Upper lobe of left lung (tissue), 6 donors: ENCODE measurements around the gene CCDC174. TPM values are rescaled to one million over a fixed set of nuclear protein-coding genes. Genes with fewer than 3 reads are reported as not detected.

ENCODE experiments used
- ATAC-seq, 2 donors: fragments of 200-7000 bp; cut with Tn5 transposase; one replicate each; pipeline ENCODE4 v1.9.1; 2022; ENCODE audit warnings: mild to moderate bottlenecking in 2 of 2, moderate library complexity in 2 of 2; ENCODE audit not compliant: low FRiP score in 2 of 2
- DNase-seq, 2 donors: peaks; one replicate each; pipeline ENCODE4 v3.0.0-alpha.2; 2019 to 2020
- H3K27ac ChIP-seq, 4 donors: fragments of 200-600 bp; sonication (generic); one replicate each; pipeline ENCODE4 v1.5.1; 2016 to 2019
- H3K27me3 ChIP-seq, 4 donors: fragments of 200-600 bp; sonication (generic); one replicate each; pipeline ENCODE4 v1.5.1; 2017 to 2019
- H3K36me3 ChIP-seq, 4 donors: fragments of 200-600 bp; sonication (generic); one replicate each; pipeline ENCODE4 v1.5.1; 2016 to 2019
- H3K4me1 ChIP-seq, 4 donors: fragments of 200-600 bp; sonication (generic); one replicate each; pipeline ENCODE4 v1.5.1; 2018 to 2019
- H3K4me3 ChIP-seq, 4 donors: fragments of 200-600 bp; sonication (generic); one replicate each; pipeline ENCODE4 v1.5.1; 2017 to 2019; ENCODE audit warnings: mild to moderate bottlenecking in 2 of 4, moderate library complexity in 1 of 4
- H3K9me3 ChIP-seq, 4 donors: fragments of 200-600 bp; sonication (generic); one replicate each; pipeline ENCODE4 v1.5.1; 2018 to 2019
- EP300 ChIP-seq, 4 donors: sonication (generic); formaldehyde crosslinking; IDR thresholded peaks; one replicate each; pipeline ENCODE4 v1.5.1; 2017; ENCODE audit warnings: antibody characterized with exemption in 4 of 4, control low read depth in 2 of 4
- POLR2A ChIP-seq, 4 donors: fragments of 450-650 bp; IDR thresholded peaks; one replicate each; pipeline ENCODE4 v1.5.1; 2016 to 2017; ENCODE audit warnings: antibody characterized with exemption in 4 of 4, mild to moderate bottlenecking in 2 of 4
- POLR2AphosphoS5 ChIP-seq, 2 donors: sonication (generic); formaldehyde crosslinking; IDR thresholded peaks; one replicate each; pipeline ENCODE4 v1.5.1; 2017; ENCODE audit warnings: antibody characterized with exemption in 2 of 2
- WGBS, 2 donors: methylation state at CpG; one replicate each; pipeline ENCODE4 v1.1.5; 2017 to 2018; 5-methylcytosine and 5-hydroxymethylcytosine counted together
- total RNA-seq, 6 donors: library from RNA; depleted of rRNA in 4 of 6; stranded (reverse); fragments of >200 nt in 4 of 6; gene quantifications; one replicate each; pipeline versions ENCODE4 v1.1.0 to v1.2.1, GENCODE V29; 2016 to 2021
- TF ChIP-seq, protein P1 (sequence below), 6 experiments: fragments of 450-650 bp in 4 of 6; fragments of 200-600 bp in 2 of 6; sonication (generic) in 2 of 6; IDR thresholded peaks; one replicate each; pipeline ENCODE4 v1.5.1; 2016 to 2019; ENCODE audit warnings: antibody characterized with exemption in 6 of 6
- donor health status: DM: no; HTN: no; CAD: no; lungs with moderate emphysema.
- donor health status: DM: no; HTN: yes; CAD: no; lungs with severe emphysema.

Gene CCDC174
- total RNA-seq, 6 donors from 2014 or later, result 14.1 to 28.3 (median 21.8) TPM

GRCh38 chr3:14663396-14664135 is 12.0 kb downstream of the CCDC174 start:
- WGBS, 2 donors, result 86 to 91% methylated on average over 5 of the region's 5 CpGs

DNA sequence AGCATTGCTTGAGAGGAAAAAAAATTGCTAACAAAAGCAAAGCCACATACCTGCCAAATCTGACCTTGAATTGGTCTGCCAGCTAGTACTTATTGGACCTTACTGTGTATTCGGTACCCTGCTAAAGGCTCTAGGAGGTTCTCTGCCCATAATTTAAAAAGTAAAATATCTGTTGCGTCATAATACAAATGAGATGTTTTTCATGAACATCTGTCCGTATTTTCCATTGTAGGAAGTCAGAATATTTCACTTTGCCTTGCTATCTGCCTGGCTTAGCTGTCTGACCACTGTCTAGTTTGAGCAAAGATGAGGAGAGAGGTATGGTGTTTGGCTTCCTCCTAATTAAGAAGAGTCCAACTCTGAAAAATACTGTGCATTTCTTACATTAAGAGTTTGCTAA is 12.6 kb downstream of the CCDC174 start:
- ATAC-seq (no peak), DNase-seq (no peak)
- Histone ChIP-seq H3K4me1 (no peaks in the 10 kb centered on the region), H3K36me3 (peaks cover 77 to 100% (median 99%) of the 10 kb centered on the region in 4 donors), H3K27me3 (no peaks in the 10 kb centered on the region), H3K27ac (no peak overlapping the region), H3K9me3 (no peaks in the 10 kb centered on the region), H3K4me3 (no peak overlapping the region)
- TF ChIP-seq, protein P1, sequence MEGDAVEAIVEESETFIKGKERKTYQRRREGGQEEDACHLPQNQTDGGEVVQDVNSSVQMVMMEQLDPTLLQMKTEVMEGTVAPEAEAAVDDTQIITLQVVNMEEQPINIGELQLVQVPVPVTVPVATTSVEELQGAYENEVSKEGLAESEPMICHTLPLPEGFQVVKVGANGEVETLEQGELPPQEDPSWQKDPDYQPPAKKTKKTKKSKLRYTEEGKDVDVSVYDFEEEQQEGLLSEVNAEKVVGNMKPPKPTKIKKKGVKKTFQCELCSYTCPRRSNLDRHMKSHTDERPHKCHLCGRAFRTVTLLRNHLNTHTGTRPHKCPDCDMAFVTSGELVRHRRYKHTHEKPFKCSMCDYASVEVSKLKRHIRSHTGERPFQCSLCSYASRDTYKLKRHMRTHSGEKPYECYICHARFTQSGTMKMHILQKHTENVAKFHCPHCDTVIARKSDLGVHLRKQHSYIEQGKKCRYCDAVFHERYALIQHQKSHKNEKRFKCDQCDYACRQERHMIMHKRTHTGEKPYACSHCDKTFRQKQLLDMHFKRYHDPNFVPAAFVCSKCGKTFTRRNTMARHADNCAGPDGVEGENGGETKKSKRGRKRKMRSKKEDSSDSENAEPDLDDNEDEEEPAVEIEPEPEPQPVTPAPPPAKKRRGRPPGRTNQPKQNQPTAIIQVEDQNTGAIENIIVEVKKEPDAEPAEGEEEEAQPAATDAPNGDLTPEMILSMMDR (IDR thresholded peaks at IDR 0.05), result no peak
- TF ChIP-seq EP300 (IDR thresholded peaks at IDR 0.05) (no peak), POLR2AphosphoS5 (IDR thresholded peaks at IDR 0.05) (no peak), POLR2A (IDR thresholded peaks at IDR 0.05) (no peak)
- WGBS, 2 donors, result 88 to 89% methylated on average over 3 of the region's 3 CpGs

More at GRCh38 chr3:14663396-14664135, 12.0 kb downstream of the CCDC174 start:
- Histone ChIP-seq H3K4me1 (no peaks in the 10 kb centered on the region), H3K36me3 (peaks cover 77 to 100% (median 99%) of the 10 kb centered on the region in 4 donors), H3K9me3 (no peaks in the 10 kb centered on the region), H3K4me3 (no peak overlapping the region), H3K27me3 (no peaks in the 10 kb centered on the region), H3K27ac (no peak overlapping the region)
- no peak for DNase-seq
- ATAC-seq, result no peak
- TF ChIP-seq, protein P1 (IDR thresholded peaks at IDR 0.05), result no peak
- TF ChIP-seq EP300 (IDR thresholded peaks at IDR 0.05) (no peak), POLR2AphosphoS5 (IDR thresholded peaks at IDR 0.05) (no peak), POLR2A (IDR thresholded peaks at IDR 0.05) (no peak)

DNA sequence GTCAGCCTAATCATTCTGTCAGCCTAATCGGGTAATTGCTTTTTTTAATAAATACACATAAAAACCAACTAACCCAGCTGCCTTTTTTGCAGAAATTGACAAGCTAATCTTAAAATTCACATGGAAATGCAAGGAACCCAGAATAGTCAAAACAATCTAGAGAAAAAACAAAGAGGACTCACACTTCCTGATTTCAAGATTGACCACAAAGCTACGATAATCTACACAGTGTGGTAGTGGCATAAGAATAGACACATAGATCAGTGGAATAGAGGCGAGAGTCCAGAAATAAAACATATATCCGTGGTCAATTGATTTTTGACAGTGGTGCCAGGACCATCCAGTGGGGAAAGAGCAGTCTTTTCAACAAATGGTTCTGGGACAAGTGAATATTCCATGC is 21.0 kb downstream of the CCDC174 start:
- Histone ChIP-seq H3K36me3 (peaks cover 46 to 54% (median 52%) of the 10 kb centered on the region in 4 donors), H3K9me3 (no peaks in the 10 kb centered on the region), H3K4me1 (no peaks in the 10 kb centered on the region), H3K27me3 (no peaks in the 10 kb centered on the region), H3K27ac (no peak overlapping the region), H3K4me3 (no peak overlapping the region)
- 73 to 75% methylated on average over 4 of the region's 4 CpGs for WGBS, 2 donors
- TF ChIP-seq POLR2AphosphoS5 (IDR thresholded peaks at IDR 0.05) (no peak), EP300 (IDR thresholded peaks at IDR 0.05) (no peak), POLR2A (IDR thresholded peaks at IDR 0.05) (no peak)
- TF ChIP-seq, protein P1 (IDR thresholded peaks at IDR 0.05), result no peak
- no peak for DNase-seq
- no peak for ATAC-seq

DNA sequence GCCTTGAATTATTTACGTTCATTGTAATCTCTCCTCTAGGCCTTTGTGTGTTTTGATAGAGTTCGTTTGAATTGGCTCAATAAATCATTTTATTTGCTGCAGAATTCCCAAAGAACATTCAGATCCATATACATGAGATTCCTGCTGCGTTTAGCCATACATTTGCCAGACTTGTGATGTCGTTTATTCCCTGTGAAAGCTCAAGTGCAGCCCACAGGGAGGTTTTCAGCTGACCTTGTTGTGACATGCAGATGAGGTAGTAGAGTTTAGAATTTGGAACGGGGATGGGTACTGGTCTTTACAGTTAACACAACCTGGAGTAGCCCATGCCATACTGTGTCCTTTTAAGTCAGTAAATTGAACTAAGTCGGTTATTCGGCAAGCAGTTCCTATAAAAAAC is 23.3 kb downstream of the CCDC174 start, which contains the start of gene C3orf20:
Gene C3orf20 (plus strand): TSS at position 301 of the 400 bp plus-strand sequence. CDS start 7,573 bp downstream, outside the sequence.
- Histone ChIP-seq H3K4me3 (no peak within 1 kb of the TSS), H3K36me3 (peaks cover 28 to 32% (median 29%) of the 10 kb centered on the region in 4 donors), H3K27me3 (no peaks in the 10 kb centered on the region), H3K27ac (no peak within 1 kb of the TSS), H3K9me3 (no peaks in the 10 kb centered on the region), H3K4me1 (no peaks in the 10 kb centered on the region)
- TF ChIP-seq, protein P1 (IDR thresholded peaks at IDR 0.05), result no peak
- no peak for TF ChIP-seq POLR2A (IDR thresholded peaks at IDR 0.05)
- no peak for TF ChIP-seq EP300 (IDR thresholded peaks at IDR 0.05)
- no peak for TF ChIP-seq POLR2AphosphoS5 (IDR thresholded peaks at IDR 0.05)
- DNase-seq (no peak), ATAC-seq (no peak)
- 85 to 86% methylated on average over 7 of the region's 7 CpGs for WGBS, 2 donors
